Kidney tubule cell (primary cell): ENCODE data around the gene RCN2.

ENCODE experiments used
- DNase-seq: peaks from one replicate; pipeline ENCODE4 v3.0.0-alpha.2; 2018; ENCODE audit warnings: low spot score

RCN2 gene

DNA sequence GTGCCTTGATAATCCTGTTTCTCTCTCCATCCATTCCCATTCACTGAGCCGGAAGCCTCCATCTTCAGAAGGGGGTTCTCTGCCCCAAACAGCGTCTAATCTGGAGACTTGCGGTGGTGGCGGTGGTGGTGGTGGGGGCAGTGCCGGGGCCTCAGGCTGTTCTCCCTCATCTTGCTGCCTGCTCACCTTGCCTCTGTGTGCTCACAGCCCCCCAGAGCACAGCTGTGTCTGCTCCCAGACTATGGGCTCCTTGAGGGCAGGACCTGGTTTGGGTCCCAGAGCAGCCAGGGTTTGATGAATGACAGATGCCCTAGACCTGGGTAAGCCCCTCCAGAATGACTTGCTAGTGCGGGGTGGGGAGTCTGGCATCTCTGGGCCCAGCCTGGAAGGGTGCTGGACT is 62.9 kb downstream of the RCN2 start:
- no peak for DNase-seq

DNA sequence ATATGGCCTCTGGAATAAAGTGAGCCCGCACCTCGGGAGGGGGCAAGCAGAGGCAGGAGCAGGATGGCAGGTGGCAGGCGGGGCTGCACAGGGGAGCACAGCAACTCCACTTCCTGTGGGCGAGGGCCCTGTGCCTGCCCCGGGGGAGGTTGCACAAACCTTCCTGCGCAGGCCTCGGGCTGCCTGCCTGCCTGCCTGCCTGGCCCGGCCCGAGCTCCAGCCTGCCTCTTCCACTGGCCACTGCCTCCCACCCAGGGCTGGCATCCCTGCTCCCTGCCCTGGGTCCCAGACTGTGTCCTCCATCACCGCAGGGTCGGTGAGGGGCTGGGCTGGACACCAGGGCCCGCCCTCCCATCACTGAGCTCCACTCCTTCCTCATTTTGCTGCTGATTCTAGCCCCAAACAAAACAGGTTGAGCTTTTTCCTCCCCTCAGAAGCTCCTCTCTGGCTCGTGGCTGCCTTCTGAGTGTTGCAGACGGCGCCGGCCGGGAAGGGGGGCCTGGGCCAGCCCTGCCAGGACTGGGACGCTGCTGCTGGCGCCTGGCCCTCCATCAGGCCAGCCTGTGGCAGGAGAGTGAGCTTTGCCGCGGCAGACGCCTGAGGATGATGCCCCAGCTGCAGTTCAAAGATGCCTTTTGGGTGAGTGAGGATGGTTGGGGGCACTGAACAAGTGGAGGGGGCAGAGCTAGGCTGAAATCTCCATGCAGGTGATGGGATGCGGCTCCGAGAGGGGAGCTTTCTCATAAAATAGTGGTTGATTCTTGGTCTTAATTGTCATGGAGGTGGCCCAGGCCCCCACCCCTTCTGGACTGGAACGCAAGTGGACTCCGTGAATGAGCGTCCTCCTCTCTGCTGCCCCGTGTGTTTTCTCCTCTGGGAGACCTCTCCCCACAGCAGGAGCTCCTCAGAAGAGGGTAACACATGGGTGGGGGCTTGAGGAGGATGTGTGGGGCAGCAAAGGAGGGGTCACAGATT is 63.7 kb downstream of the RCN2 start, which contains the start of gene PSTPIP1:
PSTPIP1 (plus strand) TSS at position 156 of the 975 bp plus-strand sequence; CDS start at position 604, 448 bp downstream.
- DNase-seq: no peak

DNA sequence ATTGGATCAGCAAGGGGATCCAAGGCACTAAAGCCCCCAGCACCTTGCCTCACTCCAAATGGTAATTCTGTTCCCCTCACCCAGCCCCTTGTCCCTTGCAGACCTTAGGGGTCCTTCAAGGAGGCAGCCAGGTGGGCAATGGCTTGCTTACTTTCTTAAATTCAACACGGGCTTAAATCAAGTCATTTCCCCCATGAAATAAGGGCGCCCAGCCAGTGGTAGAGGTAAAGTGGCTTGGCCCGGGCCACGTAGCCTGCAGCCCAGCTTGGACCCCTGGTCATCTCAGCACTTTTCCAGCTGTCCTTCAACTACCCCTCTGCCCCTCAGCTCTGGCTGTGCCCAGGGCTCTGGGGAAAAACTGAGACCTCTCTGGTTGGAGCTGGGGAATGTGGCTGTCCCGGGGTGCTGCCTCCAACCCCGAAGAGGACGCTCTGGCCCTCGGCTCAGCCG is 64.6 kb downstream of the RCN2 start:
- no peak for DNase-seq

DNA sequence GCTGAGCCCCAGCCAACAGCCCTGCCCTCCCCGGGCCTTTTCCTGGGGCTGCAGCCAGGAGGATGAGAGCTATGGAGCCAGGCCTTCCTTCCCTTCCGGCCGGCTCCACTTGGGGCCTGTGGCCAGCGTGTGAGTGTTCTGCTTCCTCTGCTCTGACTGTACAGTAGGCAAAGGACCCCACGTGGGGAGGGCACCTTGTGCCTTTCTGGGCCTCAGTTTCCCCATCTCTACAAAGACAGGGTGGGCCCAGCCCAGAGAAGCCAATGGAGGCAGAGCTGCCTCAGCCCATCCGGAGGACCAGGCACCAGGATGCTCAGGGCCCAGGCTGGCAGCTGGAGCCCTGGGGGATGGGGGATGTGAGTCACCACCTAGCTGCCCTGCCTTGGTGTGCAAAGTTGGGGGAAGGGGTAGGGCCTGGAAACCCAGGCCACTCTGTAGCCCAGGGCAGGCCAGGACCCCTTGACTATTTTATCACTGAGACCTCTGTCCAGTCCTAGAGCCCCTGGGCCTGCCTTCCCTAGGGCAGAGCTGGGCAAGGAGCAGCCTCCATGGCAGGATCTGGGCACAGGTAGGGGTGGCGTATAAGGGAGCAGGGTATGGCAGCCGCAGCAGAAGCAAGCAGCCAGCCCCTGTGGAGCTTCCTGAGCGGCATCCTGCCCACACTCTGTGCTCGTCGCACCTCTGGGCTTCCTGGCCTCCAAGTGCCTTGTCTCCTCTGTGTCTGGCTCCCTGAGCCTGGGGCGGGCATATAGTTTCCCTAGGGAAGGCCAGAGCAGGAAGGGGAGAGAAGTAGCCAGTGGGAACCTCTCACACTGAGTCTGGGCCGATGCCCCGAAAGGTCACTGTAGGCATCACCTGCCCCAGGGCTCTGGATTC is 65.2 kb downstream of the RCN2 start:
- DNase-seq: peak; percentile 23

DNA sequence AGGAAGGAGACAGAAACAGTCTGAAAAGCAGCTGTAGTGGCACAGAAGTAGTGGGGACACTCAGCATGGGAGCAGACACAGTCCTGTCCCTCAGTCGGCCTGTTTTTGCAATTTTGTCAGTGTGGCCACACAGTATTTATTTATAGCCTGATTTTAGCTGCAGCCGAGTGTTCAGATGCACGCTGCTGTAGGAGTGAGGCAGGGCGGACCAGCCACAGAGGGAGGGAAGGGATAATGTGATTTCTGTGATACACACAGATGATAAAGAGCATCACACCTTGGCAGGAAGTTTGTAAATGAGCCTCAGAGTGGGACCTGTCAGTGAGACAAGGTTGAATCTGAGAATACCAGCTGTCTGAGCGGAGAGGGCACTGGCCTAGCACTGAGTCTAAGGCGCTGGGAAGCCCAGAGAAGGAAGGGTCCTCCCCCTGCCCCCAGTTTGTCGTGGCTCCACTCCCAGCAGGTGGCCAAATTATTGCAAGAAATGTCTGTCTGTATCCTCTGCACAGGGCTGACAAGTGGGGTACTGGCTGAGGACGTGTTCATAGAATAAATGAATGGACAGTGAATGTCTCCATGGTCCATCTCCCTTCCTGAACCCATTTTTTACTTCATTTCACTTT is 67.2 kb downstream of the RCN2 start:
- no peak for DNase-seq

DNA sequence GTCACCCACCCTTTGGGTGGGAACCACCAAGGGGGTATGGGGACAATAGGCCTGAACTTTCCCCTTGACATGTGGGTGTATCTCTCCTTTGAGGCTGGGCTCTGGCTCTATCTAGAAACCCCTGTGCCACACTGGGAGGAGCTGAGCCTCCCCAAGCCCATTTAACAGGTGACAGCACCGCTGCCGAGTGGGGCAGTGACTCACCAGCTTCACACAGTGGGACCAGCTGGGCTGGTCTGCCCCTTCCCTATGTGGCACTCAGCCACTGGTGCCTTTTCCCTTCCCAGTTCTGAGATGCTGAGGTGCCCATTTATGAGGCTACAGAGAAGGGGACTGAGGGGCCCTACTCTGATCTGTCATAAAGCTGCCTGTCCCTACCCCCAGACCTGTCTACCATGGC is 68.4 kb downstream of the RCN2 start:
- DNase-seq: no peak

DNA sequence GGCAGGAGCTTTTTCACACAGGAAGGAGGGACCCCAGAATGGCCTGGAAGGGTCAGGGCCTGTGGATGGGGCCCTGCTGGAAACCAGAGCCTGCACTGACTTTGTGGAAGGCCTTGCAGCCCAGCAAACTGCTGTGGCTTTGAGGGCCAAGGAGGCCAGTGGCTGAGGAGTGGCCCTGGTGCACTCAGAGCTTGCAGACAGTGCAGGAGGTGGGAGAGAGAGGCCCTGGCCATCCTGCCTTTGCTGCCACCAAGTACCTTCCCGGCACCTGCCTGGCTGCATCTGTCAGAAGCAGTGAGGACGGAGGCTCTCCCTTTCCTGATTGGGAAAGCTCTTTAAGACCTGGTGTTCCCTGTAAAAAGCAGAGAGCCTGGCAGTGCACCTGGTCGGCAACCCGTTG is 69.8 kb downstream of the RCN2 start:
- DNase-seq: no peak

DNA sequence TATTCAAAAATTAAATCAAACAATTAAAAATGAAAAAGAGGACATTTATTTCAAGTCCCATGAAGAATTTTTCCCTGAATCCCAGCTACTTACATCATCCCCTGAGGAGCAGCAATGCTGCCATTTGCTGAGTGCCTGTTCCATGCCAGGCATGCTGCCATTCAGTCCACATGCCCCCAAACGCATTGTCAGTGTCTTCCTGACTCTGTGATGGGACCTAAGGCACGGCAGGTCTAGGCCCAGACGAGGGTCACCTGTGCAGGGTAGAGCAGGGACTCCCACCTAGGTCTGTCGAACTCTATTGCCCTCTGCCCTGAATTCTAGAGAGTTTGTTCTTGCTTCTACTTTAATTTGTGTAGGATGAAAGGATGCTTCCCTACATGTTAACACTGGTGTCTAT is 70.4 kb downstream of the RCN2 start:
- DNase-seq: no peak

DNA sequence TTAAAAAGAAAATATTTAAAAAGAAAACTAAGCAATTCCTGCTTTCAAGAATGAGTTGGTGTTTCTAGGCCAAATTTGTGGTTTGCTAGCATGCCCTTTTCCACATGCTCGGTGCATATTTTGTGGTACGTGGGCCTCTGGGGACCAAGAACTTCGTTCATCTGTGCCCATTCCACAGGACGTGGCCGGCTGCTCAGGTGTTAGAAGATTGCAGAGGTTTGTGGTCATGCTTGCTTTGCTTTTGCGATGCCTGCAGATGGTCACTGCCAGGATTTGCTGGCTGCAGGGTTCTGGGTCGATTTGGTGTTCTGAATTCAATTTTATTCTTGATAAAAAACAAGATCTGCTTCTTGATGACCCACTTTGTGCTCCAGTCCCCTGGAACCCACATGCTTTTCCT is 70.9 kb downstream of the RCN2 start:
- DNase-seq: no peak

DNA sequence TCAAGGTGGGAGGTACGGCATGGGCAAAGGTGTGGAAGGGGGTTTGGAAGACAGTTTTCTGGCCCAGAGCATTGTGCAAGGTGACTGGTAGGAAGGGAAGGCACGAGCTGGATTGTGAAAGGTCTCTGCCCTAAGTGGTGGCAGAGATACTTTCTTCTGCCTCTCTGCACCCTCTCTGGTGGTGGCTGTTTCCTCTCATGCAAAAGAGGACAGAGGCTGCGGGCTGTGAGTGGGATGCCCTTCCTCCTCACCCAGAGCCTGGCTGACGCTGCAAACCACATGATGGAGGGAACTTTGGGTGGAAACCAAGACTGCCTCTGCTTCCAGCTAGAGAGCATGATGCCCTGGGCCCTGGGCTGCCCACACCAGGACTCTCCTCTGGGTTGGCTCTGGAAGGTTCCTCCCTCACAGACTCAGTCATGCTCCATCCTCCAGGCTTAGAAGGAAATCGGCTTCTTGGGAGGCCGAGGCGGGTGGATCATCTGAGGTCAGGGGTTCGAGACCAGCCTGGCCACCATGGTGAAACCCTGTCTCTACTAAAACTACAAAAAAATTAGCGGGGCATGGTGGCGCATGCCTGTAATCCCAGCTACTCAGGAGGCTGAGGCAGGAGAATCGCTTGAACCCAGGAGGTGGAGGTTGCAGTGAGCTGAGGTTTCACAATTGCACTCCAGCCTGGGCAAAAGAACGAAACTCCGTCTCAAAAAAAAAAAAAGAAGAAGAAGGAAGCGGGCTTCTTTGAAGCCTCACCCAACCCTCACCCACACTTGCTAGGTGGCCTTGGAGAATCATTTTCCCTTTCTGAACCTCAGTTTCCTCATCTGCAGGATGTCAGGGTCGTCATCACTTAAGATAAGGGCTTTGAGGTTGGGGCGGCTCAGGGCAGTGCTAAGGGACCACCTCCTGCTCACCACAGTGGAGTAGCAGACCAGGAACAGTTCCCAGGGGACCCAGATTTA is 71.7 kb downstream of the RCN2 start:
- DNase-seq: no peak
